ENCODE results near the gene FSIP1.

The FSIP1 gene

GRCh38 chr15:39782441-39783138 lies at the start of gene FSIP1:
Gene FSIP1, minus strand, starts transcription at chr15:39782841. Its CDS starts 6,317 bp downstream, at chr15:39776524.
- peak within 1 kb of the TSS; percentile 58 for H3K27ac ChIP-seq
- no peak for TF ChIP-seq CTCF (IDR thresholded peaks at IDR 0.05; ENCODE audit: low read depth, low read length, missing control alignments)
- H3K4me3 ChIP-seq (ENCODE audit: low read depth, low read length), result peak within 1 kb of the TSS; percentile 80
- in situ Hi-C loops (cut with HindIII; ENCODE audit: low pct_ligation_motif_present, low sequenced_read_pairs), result no loop called here
- no peaks in the 10 kb centered on the region for H3K27me3 ChIP-seq (replicated peaks)
- no peaks in the 10 kb centered on the region for H3K36me3 ChIP-seq (replicated peaks)
- DNase-seq, result peak; percentile 97

- Histone ChIP-seq H3K27ac (no peak overlapping the region), H3K4me3 (ENCODE audit: low read depth, low read length) (no peak overlapping the region), H3K27me3 (replicated peaks) (no peaks in the 10 kb centered on the region), H3K36me3 (replicated peaks) (no peaks in the 10 kb centered on the region)
- in situ Hi-C loops (cut with HindIII; ENCODE audit: low pct_ligation_motif_present, low sequenced_read_pairs), result no loop called here
- TF ChIP-seq CTCF (IDR thresholded peaks at IDR 0.05; ENCODE audit: low read depth, low read length, missing control alignments), result no peak
- DNase-seq, result no peak
These were observed 47.5 kb upstream of the FSIP1 start for GRCh38 chr15:39830166-39830565.

- peak overlapping the region; percentile 33 for H3K27ac ChIP-seq
- no peaks in the 10 kb centered on the region for H3K27me3 ChIP-seq (replicated peaks)
- H3K36me3 ChIP-seq (replicated peaks), result no peaks in the 10 kb centered on the region
- no peak overlapping the region for H3K4me3 ChIP-seq (ENCODE audit: low read depth, low read length)
- DNase-seq, result peak; percentile 68
- TF ChIP-seq CTCF (IDR thresholded peaks at IDR 0.05; ENCODE audit: low read depth, low read length, missing control alignments), result no peak
- in situ Hi-C loops (cut with HindIII; ENCODE audit: low pct_ligation_motif_present, low sequenced_read_pairs), result no loop called here
These were observed 45.8 kb upstream of the FSIP1 start for GRCh38 chr15:39828374-39828931.

- in situ Hi-C loops (cut with HindIII; ENCODE audit: low pct_ligation_motif_present, low sequenced_read_pairs), result no loop called here
- Histone ChIP-seq H3K27ac (no peak overlapping the region), H3K27me3 (replicated peaks) (no peaks in the 10 kb centered on the region), H3K36me3 (replicated peaks) (no peaks in the 10 kb centered on the region), H3K4me3 (ENCODE audit: low read depth, low read length) (no peak overlapping the region)
- no peak for DNase-seq
- no peak for TF ChIP-seq CTCF (IDR thresholded peaks at IDR 0.05; ENCODE audit: low read depth, low read length, missing control alignments)
These were observed 44.3 kb upstream of the FSIP1 start for GRCh38 chr15:39826975-39827374.

- Histone ChIP-seq H3K27me3 (replicated peaks) (no peaks in the 10 kb centered on the region), H3K4me3 (ENCODE audit: low read depth, low read length) (no peak overlapping the region), H3K27ac (no peak overlapping the region), H3K36me3 (replicated peaks) (no peaks in the 10 kb centered on the region)
- no peak for DNase-seq
- in situ Hi-C loops (cut with HindIII; ENCODE audit: low pct_ligation_motif_present, low sequenced_read_pairs), result no loop called here
- TF ChIP-seq CTCF (IDR thresholded peaks at IDR 0.05; ENCODE audit: low read depth, low read length, missing control alignments), result no peak
These were observed 41.0 kb upstream of the FSIP1 start for GRCh38 chr15:39823634-39824033.

Data from brain microvascular endothelial cell (primary cell).